HG02870 (cell line): Measurements from ENCODE around the gene AVEN.
A peak's percentile ranks its signal among the peaks of the same experiment; 100 is the strongest.

Experiments used
- ATAC-seq: cut with Tn5 transposase; IDR thresholded peaks from one replicate; pipeline ENCODE4 v1.9.1; 2021; ENCODE audit warnings: mild to moderate bottlenecking, moderate library complexity; ENCODE audit not compliant: unreplicated experiment

Gene AVEN

DNA sequence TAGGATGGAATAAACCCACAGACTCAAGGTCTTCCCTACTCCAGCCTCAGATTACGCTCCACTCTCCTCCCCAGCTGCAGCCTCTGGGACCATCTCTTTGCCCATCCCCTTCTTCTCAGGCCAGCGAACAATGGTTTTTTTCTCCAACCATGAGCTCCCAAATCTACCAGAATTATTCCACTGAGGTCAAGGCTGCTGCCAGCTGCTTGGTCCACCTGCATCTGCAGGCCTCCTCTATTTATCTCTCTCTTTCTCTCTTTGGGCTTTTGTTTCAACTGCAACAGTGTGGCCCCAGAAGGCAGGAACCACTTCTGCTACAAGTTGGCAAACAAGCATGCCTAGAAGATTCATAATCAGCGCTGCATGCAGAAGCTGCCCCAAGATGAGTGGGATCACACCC, 51.6 kb downstream of the AVEN start:
- no peak for ATAC-seq

DNA sequence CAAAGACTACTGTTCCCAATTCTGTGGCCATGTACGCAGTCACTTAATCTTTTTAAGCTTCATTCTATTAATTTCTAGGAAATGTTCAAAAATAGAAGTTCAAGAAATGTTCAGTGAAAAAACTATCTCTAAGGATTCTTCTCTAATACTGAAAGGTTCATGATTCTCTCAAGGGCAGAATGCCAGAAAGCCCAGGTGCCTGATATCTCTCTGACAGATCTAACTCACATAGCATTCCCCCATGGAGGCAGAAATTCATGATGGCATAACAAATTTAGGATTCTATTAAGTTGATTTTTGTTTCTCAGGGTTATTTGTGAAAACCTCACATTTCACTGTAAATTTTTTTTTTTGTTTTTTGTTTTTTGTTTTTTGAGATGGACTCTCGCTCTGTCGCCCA, 53.3 kb downstream of the AVEN start:
- ATAC-seq, result no peak

DNA sequence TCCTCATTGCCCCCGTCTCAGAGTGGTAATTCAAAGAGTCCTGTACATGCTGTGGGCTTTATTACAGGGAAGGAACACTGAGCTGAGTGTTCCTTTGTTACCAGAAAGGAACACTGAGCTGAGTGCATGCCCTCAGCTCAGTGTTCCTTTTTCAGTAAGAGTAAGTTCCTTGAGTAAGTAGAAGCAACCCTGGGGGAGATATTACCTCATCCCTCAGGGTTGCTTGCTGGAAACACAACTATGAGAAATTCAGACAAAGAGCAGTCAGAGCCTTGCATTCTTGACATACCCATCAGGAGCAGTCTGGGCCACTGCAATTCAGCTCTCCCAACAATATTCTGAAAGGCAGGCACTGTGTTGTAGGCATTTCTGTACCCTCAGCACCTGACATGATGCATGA, 53.7 kb downstream of the AVEN start:
- no peak for ATAC-seq

DNA sequence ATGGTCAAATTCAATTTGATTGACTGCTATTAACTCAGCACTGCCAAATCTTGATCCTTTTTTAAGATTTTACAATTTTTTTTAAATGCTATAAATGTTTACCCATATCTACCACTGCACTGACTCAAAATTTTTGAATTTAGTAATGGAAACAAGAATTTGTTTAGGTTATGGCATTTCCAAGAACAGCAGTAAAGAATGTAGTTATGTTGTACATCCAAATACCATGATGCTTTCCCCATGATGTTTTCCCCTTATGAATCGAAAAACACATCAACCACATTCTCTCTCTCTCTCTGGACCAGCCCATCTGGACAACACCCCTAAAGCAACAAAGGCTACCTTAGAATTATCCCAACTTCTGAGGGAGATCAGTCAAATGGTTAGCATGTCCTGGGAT, 56.5 kb downstream of the AVEN start:
- ATAC-seq, result no peak

DNA sequence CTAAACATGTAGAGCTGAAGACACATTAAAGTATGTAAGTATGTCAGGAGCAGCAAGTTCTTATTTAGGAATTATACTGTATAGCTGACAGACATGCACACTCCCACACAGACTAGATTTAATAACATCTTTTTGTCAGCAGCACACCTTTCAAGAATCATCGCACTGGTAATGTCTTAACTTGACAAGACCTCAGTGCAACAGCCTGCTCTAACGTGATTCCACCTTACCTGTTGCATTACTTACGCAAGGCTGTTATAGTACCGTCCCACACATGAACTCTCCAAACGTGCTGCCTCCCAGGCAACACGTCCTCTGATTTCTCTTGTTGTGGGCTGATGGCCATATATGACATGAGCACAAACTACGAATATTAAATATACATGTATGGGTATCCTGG, 58.8 kb downstream of the AVEN start:
- no peak for ATAC-seq

DNA sequence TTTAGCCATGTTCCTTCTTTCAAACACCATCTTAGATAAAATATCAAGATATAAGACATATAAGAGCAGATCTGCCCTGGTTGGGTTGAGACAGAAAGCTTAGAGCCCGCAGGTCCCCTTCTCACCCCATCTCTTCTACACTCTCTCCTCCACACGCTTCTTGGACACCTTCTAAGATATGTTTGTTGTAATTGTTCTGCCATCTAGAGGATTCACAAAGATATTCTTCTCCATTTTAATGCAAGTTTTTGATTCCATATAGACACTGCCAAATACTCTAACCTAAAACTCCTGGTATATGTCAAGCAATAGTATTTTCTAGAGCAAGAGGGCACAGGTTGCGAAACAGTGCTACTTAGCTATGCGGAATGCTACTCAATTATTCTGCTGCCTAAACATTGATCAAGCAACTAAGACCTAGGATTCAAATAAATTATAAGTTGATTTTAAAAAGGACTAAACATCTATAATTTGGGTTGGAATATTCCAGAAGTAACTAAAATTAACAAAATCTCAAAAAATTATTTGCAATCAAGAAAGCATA, 63.9 kb downstream of the AVEN start:
- no peak for ATAC-seq

DNA sequence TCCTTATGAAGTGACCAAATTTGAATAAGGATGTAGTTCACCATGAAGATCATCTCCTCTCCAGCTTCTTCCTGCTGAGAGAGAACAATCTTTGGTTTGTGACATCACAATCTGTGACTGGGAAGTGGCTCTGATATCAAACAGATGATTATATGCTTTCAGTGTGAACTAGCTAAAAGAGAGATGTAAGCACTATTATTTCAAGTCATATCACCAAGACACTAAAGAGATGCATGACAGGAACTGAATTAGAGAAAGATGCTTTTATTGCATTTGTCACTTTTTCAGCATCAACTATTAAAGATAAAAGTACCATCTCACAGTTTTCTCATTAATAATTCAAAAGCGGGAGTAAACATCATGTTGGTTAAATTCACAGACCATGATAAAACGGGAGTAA, 67.2 kb downstream of the AVEN start:
- no peak for ATAC-seq

DNA sequence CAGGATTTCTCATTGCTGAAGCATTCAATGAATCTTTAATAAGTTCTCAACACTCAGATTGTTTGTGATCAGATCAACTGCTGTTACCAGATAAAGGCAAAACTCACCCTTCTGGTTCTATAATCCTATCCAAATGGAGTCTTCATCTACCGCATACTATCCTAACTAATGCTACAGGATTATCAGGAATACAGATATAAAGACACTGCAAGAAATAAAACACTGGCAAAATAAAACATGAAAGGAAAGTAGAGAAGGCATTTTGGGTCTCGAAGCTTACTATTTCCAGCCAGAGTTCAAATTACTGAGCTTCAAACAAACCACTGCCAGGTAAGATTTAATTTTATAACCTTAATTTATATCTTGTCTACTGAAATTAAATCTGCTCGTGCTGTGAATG, 70.2 kb downstream of the AVEN start:
- no peak for ATAC-seq

DNA sequence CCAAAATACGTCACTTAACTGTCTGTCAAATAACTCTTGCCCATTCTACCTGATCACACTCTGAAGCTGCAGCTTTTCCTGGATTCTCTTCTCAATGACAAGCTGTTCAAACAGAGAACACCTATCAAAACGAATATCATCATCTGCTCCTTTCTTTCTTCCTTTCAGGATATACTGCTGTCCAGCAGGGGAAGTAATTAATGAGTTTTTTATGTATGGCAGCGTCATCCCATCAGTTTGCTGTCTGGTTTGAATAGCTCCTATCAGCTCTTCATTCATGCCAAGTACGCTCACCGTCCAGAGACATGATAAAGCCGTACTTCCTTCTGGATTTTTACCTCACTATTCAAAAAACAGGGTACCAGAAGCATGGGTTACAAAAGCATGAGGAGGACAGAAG, 70.8 kb downstream of the AVEN start, which contains the start of gene CHRM5:
TSS of gene CHRM5 (plus strand) at position 274 of the 400 bp plus-strand sequence. CDS start 94,221 bp downstream, outside the sequence.
- no peak for ATAC-seq

DNA sequence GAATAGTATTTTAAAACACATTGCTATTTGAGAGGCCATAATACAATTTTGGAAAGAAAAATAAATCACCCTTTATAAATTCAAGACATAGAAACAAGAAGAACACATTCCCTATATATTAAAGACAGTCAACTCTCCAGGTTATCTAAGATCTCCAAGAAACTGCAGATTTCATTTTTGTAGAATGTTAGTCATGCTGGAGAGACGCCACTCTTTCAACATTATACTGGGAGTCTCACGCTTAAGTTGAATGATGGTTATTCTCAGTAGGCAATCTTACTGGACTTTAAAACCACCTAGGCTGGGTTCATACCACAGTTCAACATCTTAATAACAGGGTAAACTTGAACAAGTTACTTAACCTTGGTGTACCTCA, 74.4 kb downstream of the AVEN start:
- no peak for ATAC-seq

DNA sequence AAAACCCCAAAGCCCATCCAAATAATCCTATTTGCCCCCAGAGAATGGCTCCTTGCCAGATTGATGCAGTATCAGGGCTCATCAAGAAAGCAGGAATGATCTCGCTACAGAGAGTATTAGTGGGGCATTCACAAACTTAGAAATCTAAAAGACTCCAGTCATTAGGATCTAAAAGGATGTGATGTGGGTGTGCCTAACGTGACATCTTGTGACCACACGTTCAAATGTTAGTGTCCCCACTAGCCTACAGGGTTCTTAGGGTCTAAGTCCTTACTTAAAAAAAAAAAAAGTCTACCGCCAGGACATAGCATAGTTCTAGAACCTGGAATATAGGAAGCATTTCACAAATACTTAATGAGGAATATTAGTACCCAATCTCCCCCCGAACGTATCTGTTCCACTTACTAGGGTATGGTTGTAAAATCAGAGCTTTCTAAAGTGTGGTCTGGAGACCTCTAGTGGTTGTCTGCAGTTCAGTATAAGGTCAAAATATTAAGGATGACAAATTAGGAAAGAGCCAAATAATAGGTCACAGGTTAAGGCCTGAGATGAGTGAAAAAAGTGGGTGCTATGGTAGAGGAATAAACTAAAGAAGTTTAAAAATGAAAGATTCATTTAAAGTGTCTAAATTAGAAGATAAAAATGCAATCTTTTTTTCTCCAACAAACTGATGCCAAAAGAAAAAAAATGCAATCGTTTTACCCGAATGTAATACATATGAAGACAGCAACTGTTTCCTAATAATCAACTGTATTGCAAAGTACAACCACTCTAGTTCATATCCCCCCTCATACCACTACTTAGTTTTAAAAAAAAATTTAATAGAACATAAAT, 75.0 kb downstream of the AVEN start:
- peak; percentile 48 for ATAC-seq

DNA sequence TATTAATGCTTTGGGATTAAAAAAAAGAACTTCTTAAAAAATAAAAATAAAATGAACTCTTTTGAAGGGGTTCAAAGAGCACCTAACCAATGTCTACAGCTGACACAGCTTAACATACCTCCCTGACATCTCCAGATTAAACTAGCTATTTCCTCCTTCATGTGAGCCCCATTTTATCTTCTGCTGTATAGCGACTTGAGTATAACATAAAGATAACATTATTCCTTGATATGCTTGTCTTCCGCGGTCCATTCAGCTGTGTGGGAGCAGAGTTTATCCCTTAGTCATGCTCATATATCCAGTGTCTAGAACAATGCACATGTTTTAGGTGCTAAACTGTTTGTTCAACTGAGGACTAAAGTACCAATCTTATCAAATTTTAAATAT, 78.5 kb downstream of the AVEN start:
- no peak for ATAC-seq

DNA sequence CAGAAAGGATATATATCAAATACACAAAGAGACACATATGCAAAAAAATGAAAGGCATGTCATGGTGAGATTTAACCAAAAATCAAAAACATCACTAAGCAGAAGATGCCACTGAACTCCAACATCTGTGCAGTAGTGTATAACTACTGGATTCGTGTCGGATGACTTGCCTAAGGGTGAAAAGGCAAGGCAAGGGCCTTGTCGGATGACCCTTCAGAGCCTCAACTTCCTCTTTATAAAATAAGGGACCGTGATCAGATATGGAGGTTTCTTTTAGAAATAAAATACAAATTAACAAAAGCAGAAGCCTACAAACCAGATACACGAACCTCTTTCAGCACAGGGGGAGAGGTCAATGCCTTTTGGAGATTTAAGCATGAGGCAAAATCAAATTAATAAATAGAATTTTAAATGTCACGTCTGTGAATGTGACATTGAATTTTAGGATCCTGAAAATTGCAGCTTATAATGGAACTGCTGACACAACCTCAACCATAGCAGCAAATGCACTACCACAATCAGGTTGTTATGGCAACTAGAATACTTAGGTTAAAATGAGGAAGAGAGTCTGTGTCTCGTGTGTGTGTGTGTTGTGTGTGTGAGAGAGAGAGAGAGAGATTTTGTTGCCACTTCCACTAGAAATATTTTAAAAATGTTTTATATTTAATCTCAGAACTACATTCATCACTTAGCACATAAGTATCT, 79.0 kb downstream of the AVEN start:
- no peak for ATAC-seq

DNA sequence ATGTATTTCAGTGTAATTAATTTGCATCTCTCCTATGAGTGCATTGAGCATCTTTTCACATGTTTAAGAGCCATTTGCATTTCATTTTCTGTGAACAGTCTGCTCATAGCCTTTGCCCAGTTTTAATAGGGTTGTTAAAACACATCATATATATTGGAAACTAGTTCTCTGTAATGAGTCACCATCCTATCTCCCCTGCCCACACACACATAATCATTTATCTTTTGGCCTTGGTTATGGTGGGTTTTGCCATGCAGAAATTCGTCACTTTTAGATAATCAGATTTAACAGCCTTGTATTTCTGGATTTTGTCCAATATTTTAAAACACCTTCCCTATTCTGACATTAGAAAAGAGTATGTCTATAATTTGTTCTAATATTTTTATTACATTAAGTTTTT, 82.6 kb downstream of the AVEN start:
- no peak for ATAC-seq

DNA sequence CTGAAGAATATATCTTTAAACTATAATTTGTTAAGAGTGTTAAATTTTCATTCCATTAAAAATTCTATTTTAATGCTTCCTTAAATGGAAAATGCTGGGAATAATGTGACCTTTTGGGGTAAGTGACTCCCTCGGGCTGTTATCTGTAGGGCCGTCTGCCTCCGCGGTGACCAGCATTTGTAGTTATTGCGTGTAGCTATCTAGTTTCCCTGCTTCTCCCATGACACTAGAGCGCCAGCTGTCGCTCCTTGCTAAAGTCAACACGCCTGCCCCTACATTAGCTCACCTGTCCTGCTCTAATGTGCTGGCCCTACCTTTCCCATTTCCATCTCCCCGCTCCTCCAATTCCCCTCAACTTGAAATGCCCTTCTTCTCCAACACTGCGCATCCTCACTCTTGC, 83.1 kb downstream of the AVEN start:
- no peak for ATAC-seq

DNA sequence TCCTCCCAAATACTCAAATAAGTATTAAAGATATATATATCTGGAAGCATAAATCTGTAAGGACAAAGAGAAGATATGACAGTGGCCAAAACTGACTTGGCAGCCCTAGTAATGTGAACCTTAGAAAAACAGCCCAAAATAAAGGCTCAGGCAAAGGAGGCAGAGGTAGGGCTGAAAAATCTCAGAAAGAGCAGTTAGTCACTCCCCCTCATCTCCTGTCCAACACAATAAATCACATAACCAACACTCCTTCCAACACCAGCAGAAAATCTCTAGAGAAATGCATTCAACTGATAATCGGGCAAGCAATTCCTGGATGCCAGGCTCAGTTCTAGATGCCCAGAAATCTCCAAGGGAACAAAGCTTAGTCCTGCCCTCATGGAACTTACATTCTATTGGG, 92.9 kb downstream of the AVEN start:
- no peak for ATAC-seq

DNA sequence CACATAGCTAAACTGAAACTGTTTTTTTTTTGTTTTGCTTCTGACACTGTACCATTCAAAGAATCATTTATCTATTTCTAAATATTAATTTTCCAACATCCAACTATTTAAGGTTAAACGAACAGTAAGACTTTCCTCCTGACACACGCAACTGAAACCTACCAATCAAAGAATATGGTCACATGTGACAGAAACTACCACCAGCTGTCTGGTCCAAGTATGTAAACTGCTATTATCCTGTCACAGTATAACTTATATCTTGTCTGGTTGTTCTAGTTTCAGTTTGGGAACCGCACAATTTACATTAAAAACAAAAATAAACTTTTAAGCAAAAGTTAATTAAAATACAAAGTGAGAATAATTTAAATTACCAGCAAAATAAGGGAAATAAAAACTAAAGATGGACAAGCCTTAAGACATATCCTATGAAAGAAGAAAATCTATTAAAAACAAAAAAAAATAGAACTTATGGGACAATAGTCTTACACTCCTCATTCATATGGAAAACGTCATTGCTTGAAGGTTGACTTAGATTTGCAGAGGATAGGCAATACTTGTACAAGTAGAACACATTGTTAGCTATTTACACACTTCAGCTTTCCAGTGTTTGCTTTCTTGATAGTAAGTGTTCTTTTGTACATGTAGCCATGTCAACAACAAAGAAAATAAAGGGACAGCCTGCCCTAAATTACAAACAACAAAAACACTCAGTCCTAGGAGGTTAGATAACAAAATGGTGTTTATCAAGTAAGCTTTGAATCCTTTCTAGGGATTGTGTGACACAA, 97.5 kb downstream of the AVEN start:
- no peak for ATAC-seq

DNA sequence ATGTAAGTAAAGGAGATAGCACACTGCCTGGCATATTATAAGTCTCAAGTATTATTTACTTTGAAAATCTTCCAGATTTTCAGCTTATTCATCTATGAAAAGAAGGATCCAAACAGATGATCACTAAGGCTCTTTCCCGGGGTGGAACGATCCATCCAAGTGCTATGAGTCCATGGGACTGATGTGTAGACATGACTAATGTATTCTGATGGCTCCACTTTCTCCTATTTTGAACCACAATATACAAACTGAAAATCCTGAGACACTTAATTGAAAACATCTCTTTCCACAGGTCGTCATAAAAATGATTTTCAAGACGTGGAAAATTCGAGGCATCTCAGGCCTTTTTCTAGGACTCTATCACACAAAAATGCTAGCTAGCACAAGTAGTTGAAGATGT, 104.1 kb downstream of the AVEN start:
- ATAC-seq, result no peak

DNA sequence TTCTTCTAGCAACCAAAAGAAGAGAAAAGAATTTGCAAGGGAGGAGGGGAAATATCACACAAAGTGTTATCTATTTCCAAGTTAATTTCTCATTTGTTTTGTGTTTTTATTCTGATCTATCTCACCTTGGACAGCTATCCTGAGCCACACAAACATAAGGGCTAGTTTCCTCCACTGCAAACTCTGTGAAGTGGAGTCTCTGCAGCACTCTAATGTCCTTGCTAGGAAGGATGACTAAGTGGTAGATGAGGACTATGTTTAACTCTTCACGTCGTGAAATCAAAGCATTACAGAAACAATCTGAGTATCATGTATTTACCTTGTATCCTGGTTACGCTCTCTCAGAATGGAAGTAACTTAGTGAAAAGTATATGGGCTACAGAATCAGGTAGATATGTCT, 104.6 kb downstream of the AVEN start:
- no peak for ATAC-seq

DNA sequence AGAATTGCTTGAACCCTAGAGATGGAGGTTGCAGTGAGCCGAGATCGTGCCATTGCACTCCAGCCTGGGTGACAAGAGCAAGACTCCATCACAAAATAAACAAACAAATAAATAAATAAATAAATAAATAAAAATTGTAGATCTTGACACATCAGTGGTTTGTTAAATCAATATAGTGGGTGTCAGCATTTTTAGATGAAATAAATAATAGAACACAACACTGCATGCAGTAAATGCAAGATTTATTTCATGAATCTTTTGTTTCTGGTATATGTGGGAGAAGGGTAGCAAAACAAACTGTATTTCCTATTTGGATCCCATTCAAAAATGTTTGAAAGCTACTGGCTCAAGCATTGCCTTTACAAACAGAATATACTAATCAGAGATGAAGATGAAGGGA, 106.3 kb downstream of the AVEN start:
- no peak for ATAC-seq

DNA sequence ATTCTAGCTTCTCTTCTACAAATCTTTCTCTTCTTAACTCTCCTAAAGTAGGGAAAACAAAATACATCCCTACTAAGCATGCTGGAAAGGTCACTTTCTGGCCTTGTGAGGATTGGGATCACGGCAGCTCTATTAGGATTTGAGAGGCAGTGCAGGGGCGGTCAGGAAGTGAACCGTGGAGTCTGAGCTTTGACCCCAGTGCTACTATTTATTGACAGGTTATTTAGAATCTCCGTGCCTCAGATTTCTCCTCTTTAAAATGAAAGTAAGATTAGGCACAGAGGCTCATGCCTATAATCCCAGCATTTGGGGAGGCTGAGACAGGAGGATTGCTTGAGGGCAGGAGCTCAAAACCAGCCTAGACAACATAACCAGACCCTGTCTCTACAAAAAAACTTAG, 112.7 kb downstream of the AVEN start:
- ATAC-seq, result no peak
